Fibroblast of lung (primary cell): ENCODE measurements around the gene MARVELD2. TPM values are rescaled to one million over a fixed set of nuclear protein-coding genes. Genes with fewer than 3 reads are reported as not detected.
"Not testable (repeated sequence)": the region's sequence is repeated elsewhere in the genome, so short reads cannot be mapped to it uniquely, and the experiment has no call there.

ENCODE experiments used
- DNase-seq, 2 donors: peaks; one replicate each; pipeline versions ENCODE4 v3.0.0 to v3.0.0-alpha.2; 2010; ENCODE audit warnings: low read depth in 2 of 2
- H2AFZ ChIP-seq: 2 replicates; pipeline ENCODE4 v1.5.1; 2012; ENCODE audit warnings: low read length, control low read depth, inconsistent platforms
- H3K27ac ChIP-seq: 2 replicates; pipeline ENCODE4 v1.5.1; 2011; ENCODE audit warnings: low read length, control low read depth; ENCODE audit not compliant: insufficient read depth
- H3K27me3 ChIP-seq: 2 replicates; pipeline ENCODE4 v1.5.1; 2011; ENCODE audit warnings: mild to moderate bottlenecking, low read length; ENCODE audit not compliant: control insufficient read depth, insufficient read depth
- H3K36me3 ChIP-seq: 2 replicates; pipeline ENCODE4 v1.5.1; 2011; ENCODE audit warnings: low read length; ENCODE audit not compliant: control insufficient read depth, insufficient read depth
- H3K4me1 ChIP-seq: 2 replicates; pipeline ENCODE4 v1.5.1; 2011; ENCODE audit warnings: low read length; ENCODE audit not compliant: control insufficient read depth, insufficient read depth; ENCODE audit errors: extremely low read depth
- H3K4me2 ChIP-seq: 2 replicates; pipeline ENCODE4 v1.5.1; 2011; ENCODE audit warnings: low read length, control low read depth; ENCODE audit not compliant: insufficient read depth; ENCODE audit errors: extremely low read depth
- H3K4me3 ChIP-seq, 4 experiments: fragments of 200-600 bp in 1 of 4; sonication (generic) in 1 of 4; replicated peaks in 1 of 4; 2 replicates each; pipeline ENCODE4 v1.5.1; 2011 to 2016; ENCODE audit warnings: low read length in 4 of 4, low read depth in 3 of 4, mild to moderate bottlenecking in 3 of 4, control low read depth in 2 of 4, inconsistent platforms in 1 of 4, mixed read lengths in 1 of 4; ENCODE audit not compliant: insufficient read depth in 1 of 4; ENCODE audit errors: control extremely low read depth in 1 of 4
- H3K79me2 ChIP-seq: 2 replicates; pipeline ENCODE4 v1.5.1; 2012; ENCODE audit warnings: mild to moderate bottlenecking, low read length, inconsistent platforms; ENCODE audit not compliant: control insufficient read depth, insufficient read depth
- H3K9ac ChIP-seq: 2 replicates; pipeline ENCODE4 v1.5.1; 2011; ENCODE audit warnings: mild to moderate bottlenecking, low read length, control low read depth; ENCODE audit not compliant: insufficient read depth
- H3K9me3 ChIP-seq: 2 replicates; pipeline ENCODE4 v1.5.1; 2012; ENCODE audit warnings: low read depth, low read length; ENCODE audit not compliant: control insufficient read depth, insufficient read depth
- H4K20me1 ChIP-seq: 2 replicates; pipeline ENCODE4 v1.5.1; 2011; ENCODE audit warnings: low read length; ENCODE audit not compliant: control insufficient read depth, insufficient read depth; ENCODE audit errors: extremely low read depth
- CTCF ChIP-seq, 2 donors: IDR thresholded peaks in 1 of 2; conservative IDR thresholded peaks in 1 of 2; 1 replicate in 1 of 2; 2 replicates in 1 of 2; pipeline ENCODE4 v1.5.1; 2011 to 2012; ENCODE audit warnings: low read length in 2 of 2, control low read depth in 1 of 2, inconsistent platforms in 1 of 2, low read depth in 1 of 2, mild to moderate bottlenecking in 1 of 2
- EZH2 ChIP-seq: IDR thresholded peaks from 2 replicates; pipeline ENCODE4 v1.5.1; 2012; ENCODE audit warnings: low read length, control low read depth, mild to moderate bottlenecking; ENCODE audit errors: missing control alignments
- polyA plus RNA-seq, 2 donors: library from polyadenylated mRNA; depleted of rRNA in 1 of 2; stranded (reverse) in 1 of 2; unstranded in 1 of 2; fragments of >200 nt; gene quantifications; 2 replicates each; pipeline ENCODE4 v1.2.1, GENCODE V29; 2011 to 2012; ENCODE audit warnings: missing spikeins in 1 of 2
- total RNA-seq: library from RNA; depleted of rRNA; stranded (reverse); fragments of >200 nt; gene quantifications from 2 replicates; pipeline ENCODE4 v1.2.1, GENCODE V29; 2014

MARVELD2 gene
- total and polyA plus RNA-seq, 2 donors (not counting 1 experiment from before 2014, with no cell fraction given) = 2.5 to 5.1 TPM

GRCh38 chr5:69468631-69469030 lies 53.7 kb downstream of the MARVELD2 start:
- Histone ChIP-seq H3K9me3 (no peaks in the 10 kb centered on the region), H3K4me1 (no peaks in the 10 kb centered on the region), H3K4me3 (no peak overlapping the region), H4K20me1 (no peaks in the 10 kb centered on the region), H3K79me2 (no peaks in the 10 kb centered on the region), H3K4me2 (no peak overlapping the region), H3K36me3 (no peaks in the 10 kb centered on the region), H3K9ac (no peak overlapping the region), H2AFZ (no peak overlapping the region), H3K27ac (no peak overlapping the region), H3K27me3 (no peaks in the 10 kb centered on the region)
- no peak for TF ChIP-seq EZH2
- no peak for TF ChIP-seq CTCF (conservative IDR thresholded peaks at IDR 0.05 in 1 of 2, IDR thresholded peaks at IDR 0.05 in 1 of 2; ENCODE audit: low read depth in 1 of 2, low read length in 2 of 2)
- DNase-seq = no peak

- not testable (repeated sequence) for H3K9ac ChIP-seq, H3K4me3 ChIP-seq, H3K4me2 ChIP-seq, H2AFZ ChIP-seq, H4K20me1 ChIP-seq, DNase-seq, H3K4me1 ChIP-seq, H3K36me3 ChIP-seq, H3K9me3 ChIP-seq, H3K79me2 ChIP-seq, H3K27me3 ChIP-seq, H3K27ac ChIP-seq
These were observed 56.6 kb downstream of the MARVELD2 start for GRCh38 chr5:69471516-69471915.

- not testable (repeated sequence) for H3K9me3 ChIP-seq, H3K4me3 ChIP-seq, H2AFZ ChIP-seq, H3K27me3 ChIP-seq, H3K27ac ChIP-seq, DNase-seq, H3K79me2 ChIP-seq, H3K9ac ChIP-seq, H3K36me3 ChIP-seq, H4K20me1 ChIP-seq, H3K4me2 ChIP-seq, H3K4me1 ChIP-seq
These were observed 57.7 kb downstream of the MARVELD2 start for GRCh38 chr5:69472535-69473143.

GRCh38 chr5:69477170-69477569 lies 62.3 kb downstream of the MARVELD2 start:
- TF ChIP-seq CTCF (conservative IDR thresholded peaks at IDR 0.05 in 1 of 2, IDR thresholded peaks at IDR 0.05 in 1 of 2; ENCODE audit: low read depth in 1 of 2, low read length in 2 of 2) = no peak
- no peak for TF ChIP-seq EZH2
- Histone ChIP-seq H3K9ac (no peak overlapping the region), H2AFZ (no peak overlapping the region), H3K36me3 (no peaks in the 10 kb centered on the region), H4K20me1 (no peaks in the 10 kb centered on the region), H3K4me3 (no peak overlapping the region), H3K4me1 (no peaks in the 10 kb centered on the region), H3K9me3 (no peaks in the 10 kb centered on the region), H3K4me2 (no peak overlapping the region), H3K79me2 (no peaks in the 10 kb centered on the region), H3K27ac (no peak overlapping the region), H3K27me3 (no peaks in the 10 kb centered on the region)
- DNase-seq = no peak

- H3K4me3 ChIP-seq, DNase-seq, H3K4me1 ChIP-seq: not testable (repeated sequence)
These were observed 63.4 kb downstream of the MARVELD2 start for GRCh38 chr5:69478296-69478695.

More at GRCh38 chr5:69478296-69478695, 63.4 kb downstream of the MARVELD2 start:
- H3K36me3 ChIP-seq, H3K27me3 ChIP-seq, H3K79me2 ChIP-seq, H3K27ac ChIP-seq, H4K20me1 ChIP-seq, H3K9me3 ChIP-seq, H3K9ac ChIP-seq, H3K4me2 ChIP-seq, H2AFZ ChIP-seq: not testable (repeated sequence)
